ENCODE results near the gene LCNL1. TPM values are rescaled to one million over a fixed set of nuclear protein-coding genes. Genes with fewer than 3 reads are reported as not detected.
A peak's percentile ranks its signal among the peaks of the same experiment; 100 is the strongest.

The LCNL1 gene
- total and polyA plus RNA-seq, 2 of the 13 experiments (the other 11 are each of a cell fraction or from before 2014, with no cell fraction given): not detected

- TF ChIP-seq ETS1 (CRISPR knock-in tag; IDR thresholded peaks at IDR 0.05) (no peak), FOXA3 (CRISPR knock-in tag; IDR thresholded peaks at IDR 0.05) (no peak; the same call in 1 of the 2 replicates), JUN (CRISPR knock-in tag; IDR thresholded peaks at IDR 0.05) (peak; percentile 48; the same call in 1 of the 2 replicates), ZNF547 (CRISPR knock-in tag; IDR thresholded peaks at IDR 0.05) (no peak; the same call in 1 of the 2 replicates), KLF6 (CRISPR knock-in tag; IDR thresholded peaks at IDR 0.05) (0 out of 2 replicates have a peak, but pooled peaks have one; percentile 50), ZNF451 (CRISPR knock-in tag; IDR thresholded peaks at IDR 0.05) (no peak), NR2F1 (CRISPR knock-in tag; IDR thresholded peaks at IDR 0.05) (peak in 1 of 2 experiments; percentile 87; a peak in 2 of 4 replicates), PHF8 (CRISPR knock-in tag; IDR thresholded peaks at IDR 0.05) (no peak), IRF9 (CRISPR knock-in tag; IDR thresholded peaks at IDR 0.05; ENCODE audit: borderline replicate concordance) (0 out of 2 replicates have a peak, but pooled peaks have one; percentile 76), SP4 (CRISPR knock-in tag; IDR thresholded peaks at IDR 0.05) (peak; percentile 87), REPIN1 (CRISPR knock-in tag; IDR thresholded peaks at IDR 0.05; ENCODE audit: borderline replicate concordance, low read depth) (peak; percentile 31; the same call in 1 of the 2 replicates), U2AF2 (IDR thresholded peaks at IDR 0.05; ENCODE audit: low read depth, low read length) (no peak), ISL2 (CRISPR knock-in tag; IDR thresholded peaks at IDR 0.05) (peak; percentile 29; the same call in 1 of the 2 replicates), ZNF431 (CRISPR knock-in tag; IDR thresholded peaks at IDR 0.05; ENCODE audit: borderline replicate concordance, low read depth) (peak; percentile 19; the same call in 1 of the 2 replicates), FOXC1 (CRISPR knock-in tag; IDR thresholded peaks at IDR 0.05; ENCODE audit: borderline replicate concordance) (peak; percentile 67; the same call in 1 of the 2 replicates), DBP (CRISPR knock-in tag; IDR thresholded peaks at IDR 0.05; ENCODE audit: not compliant biosample characterization) (peak; percentile 13)
- TF ChIP-seq, protein P1, sequence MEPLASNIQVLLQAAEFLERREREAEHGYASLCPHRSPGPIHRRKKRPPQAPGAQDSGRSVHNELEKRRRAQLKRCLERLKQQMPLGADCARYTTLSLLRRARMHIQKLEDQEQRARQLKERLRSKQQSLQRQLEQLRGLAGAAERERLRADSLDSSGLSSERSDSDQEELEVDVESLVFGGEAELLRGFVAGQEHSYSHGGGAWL (CRISPR knock-in tag; IDR thresholded peaks at IDR 0.05): no peak
- TF ChIP-seq, protein P2, sequence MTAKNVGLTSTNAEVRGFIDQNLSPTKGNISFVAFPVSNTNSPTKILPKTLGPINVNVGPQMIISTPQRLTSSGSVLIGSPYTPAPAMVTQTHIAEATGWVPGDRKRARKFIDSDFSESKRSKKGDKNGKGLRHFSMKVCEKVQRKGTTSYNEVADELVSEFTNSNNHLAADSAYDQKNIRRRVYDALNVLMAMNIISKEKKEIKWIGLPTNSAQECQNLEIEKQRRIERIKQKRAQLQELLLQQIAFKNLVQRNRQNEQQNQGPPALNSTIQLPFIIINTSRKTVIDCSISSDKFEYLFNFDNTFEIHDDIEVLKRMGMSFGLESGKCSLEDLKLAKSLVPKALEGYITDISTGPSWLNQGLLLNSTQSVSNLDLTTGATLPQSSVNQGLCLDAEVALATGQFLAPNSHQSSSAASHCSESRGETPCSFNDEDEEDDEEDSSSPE (CRISPR knock-in tag; IDR thresholded peaks at IDR 0.05): peak; percentile 54; the same call in 1 of the 2 replicates
These were observed 38.1 kb upstream of the LCNL1 start, which contains the start of the genes C8G and FBXW5 (continued) for GRCh38 chr9:136944519-136945332.
